Colon (tissue), 2 donors: Measurements from ENCODE around the gene SLC19A3.
"Not testable (repeated sequence)": the region's sequence is repeated elsewhere in the genome, so short reads cannot be mapped to it uniquely, and the experiment has no call there.

Experiments
- FAIRE-seq: peaks from 2 replicates; lab custom pipeline; 2012; peaks lifted over from hg19 to GRCh38; lab: Jason Lieb, UNC
- donor health status: control.
- donor health status: control.

The SLC19A3 gene

GRCh38 chr2:227703280-227703732 is 14.5 kb downstream of the SLC19A3 start:
- FAIRE-seq, result no peak

GRCh38 chr2:227701556-227701955 is 16.3 kb downstream of the SLC19A3 start:
- FAIRE-seq, result no peak

GRCh38 chr2:227696990-227697679 is 20.7 kb downstream of the SLC19A3 start:
- no peak for FAIRE-seq

- FAIRE-seq, result no peak
These were observed 30.6 kb downstream of the SLC19A3 start for GRCh38 chr2:227687189-227687588.

- no peak for FAIRE-seq
These were observed 33.6 kb downstream of the SLC19A3 start for GRCh38 chr2:227684258-227684657.

- FAIRE-seq, result no peak
These were observed 39.9 kb downstream of the SLC19A3 start for GRCh38 chr2:227677928-227678327.

GRCh38 chr2:227674485-227674884 is 43.3 kb downstream of the SLC19A3 start:
- FAIRE-seq, result no peak

GRCh38 chr2:227673620-227674019 is 44.2 kb downstream of the SLC19A3 start:
- FAIRE-seq, result not testable (repeated sequence)

GRCh38 chr2:227671170-227671905 is 46.5 kb downstream of the SLC19A3 start:
- peak; percentile 45 for FAIRE-seq

GRCh38 chr2:227666631-227667170 is 51.1 kb downstream of the SLC19A3 start, which contains the start of gene SCYGR5:
Gene SCYGR5, plus strand, starts transcription at chr2:227666804. Its CDS starts 0 bp downstream, at chr2:227666804.
- not testable (repeated sequence) for FAIRE-seq

GRCh38 chr2:227665189-227665940 is 52.5 kb downstream of the SLC19A3 start:
- FAIRE-seq, result no peak

GRCh38 chr2:227661827-227662226 is 56.0 kb downstream of the SLC19A3 start:
- no peak for FAIRE-seq

- no peak for FAIRE-seq
These were observed 56.7 kb downstream of the SLC19A3 start for GRCh38 chr2:227661025-227661649.

GRCh38 chr2:227657199-227657845 is 60.5 kb downstream of the SLC19A3 start:
- no peak for FAIRE-seq

- no peak for FAIRE-seq
These were observed 62.4 kb downstream of the SLC19A3 start for GRCh38 chr2:227655454-227655853.

GRCh38 chr2:227654426-227654825 is 63.4 kb downstream of the SLC19A3 start:
- no peak for FAIRE-seq

GRCh38 chr2:227653419-227653818 is 64.4 kb downstream of the SLC19A3 start:
- no peak for FAIRE-seq

GRCh38 chr2:227643990-227644551 is 73.8 kb downstream of the SLC19A3 start:
- FAIRE-seq, result no peak

- no peak for FAIRE-seq
These were observed 75.2 kb downstream of the SLC19A3 start for GRCh38 chr2:227642656-227643055.

GRCh38 chr2:227634201-227634600 is 83.6 kb downstream of the SLC19A3 start:
- FAIRE-seq, result no peak
